Loucy (cell line): Measurements from ENCODE around the gene MATN4.

Experiments used
- H2AFZ ChIP-seq: fragments of 200-600 bp; sonication (generic); 2 replicates; pipeline ENCODE4 v1.6.0; 2016; ENCODE audit warnings: antibody characterized with exemption, mild to moderate bottlenecking, low read length, moderate library complexity
- H3F3A ChIP-seq: fragments of 200-600 bp; 2 replicates; pipeline ENCODE4 v1.6.0; 2016; ENCODE audit warnings: antibody characterized with exemption, low read depth, mild to moderate bottlenecking
- H3K27me3 ChIP-seq: fragments of 200-600 bp; sonication (generic); 2 replicates; pipeline ENCODE4 v1.6.1; 2014; ENCODE audit warnings: low read length, mild to moderate bottlenecking; ENCODE audit not compliant: insufficient read depth, poor library complexity, severe bottlenecking
- H3K36me3 ChIP-seq: fragments of 200-600 bp; sonication (generic); 2 replicates; pipeline ENCODE4 v1.6.1; 2016; ENCODE audit warnings: low read length; ENCODE audit not compliant: insufficient read depth
- H3K4me1 ChIP-seq: fragments of 200-600 bp; sonication (generic); 2 replicates; pipeline ENCODE4 v1.5.1; 2014; ENCODE audit warnings: low read length, mild to moderate bottlenecking; ENCODE audit not compliant: insufficient read depth, poor library complexity, severe bottlenecking
- H3K4me2 ChIP-seq: fragments of 200-600 bp; sonication (generic); 2 replicates; pipeline ENCODE4 v1.6.0; 2014; ENCODE audit warnings: antibody characterized with exemption, low read length, low read depth, mild to moderate bottlenecking; ENCODE audit not compliant: poor library complexity, severe bottlenecking
- H3K4me3 ChIP-seq: fragments of 200-600 bp; sonication (generic); 2 replicates; pipeline ENCODE4 v1.5.1; 2014; ENCODE audit warnings: low read length, mild to moderate bottlenecking, mixed read lengths; ENCODE audit not compliant: poor library complexity, severe bottlenecking
- H3K79me2 ChIP-seq: fragments of 200-600 bp; sonication (generic); 2 replicates; pipeline ENCODE4 v1.6.1; 2014; ENCODE audit warnings: low read length; ENCODE audit not compliant: insufficient read depth
- H3K9ac ChIP-seq: fragments of 200-600 bp; sonication (generic); 2 replicates; pipeline ENCODE4 v1.6.0; 2014; ENCODE audit warnings: mild to moderate bottlenecking, low read depth, low read length, moderate library complexity; ENCODE audit not compliant: poor library complexity, severe bottlenecking
- H3K9me2 ChIP-seq: fragments of 200-600 bp; sonication (generic); replicated peaks from 2 replicates; pipeline ENCODE4 v1.6.1; 2016; ENCODE audit warnings: low read depth, low read length, mixed read lengths
- H3K9me3 ChIP-seq: fragments of 200-600 bp; sonication (generic); 2 replicates; pipeline ENCODE4 v1.6.1; 2014; ENCODE audit warnings: mild to moderate bottlenecking, antibody characterized with exemption, low read length, low read depth; ENCODE audit not compliant: insufficient read depth
- H4K20me1 ChIP-seq: fragments of 200-600 bp; sonication (generic); 2 replicates; pipeline ENCODE4 v1.6.0; 2014; ENCODE audit warnings: antibody characterized with exemption, low read length, mild to moderate bottlenecking; ENCODE audit not compliant: insufficient read depth, poor library complexity, severe bottlenecking
- CTCF ChIP-seq: fragments of 200-600 bp; sonication (generic); conservative IDR thresholded peaks from 2 replicates; pipeline ENCODE4 v1.5.1; 2014; ENCODE audit warnings: mild to moderate bottlenecking, antibody characterized with exemption, low read length
- EZH2phosphoT487 ChIP-seq: fragments of 200-600 bp; IDR thresholded peaks from 2 replicates; pipeline ENCODE4 v1.6.1; 2018; ENCODE audit warnings: antibody characterized with exemption, mild to moderate bottlenecking, moderate library complexity, borderline replicate concordance

Gene MATN4

GRCh38 chr20:45346291-45346718, 38.2 kb upstream of the MATN4 start:
- Histone ChIP-seq H3F3A (no peaks in the 10 kb centered on the region), H3K79me2 (no peaks in the 10 kb centered on the region), H3K36me3 (no peaks in the 10 kb centered on the region), H3K4me2 (peak overlapping the region; percentile 57), H4K20me1 (no peaks in the 10 kb centered on the region), H2AFZ (no peak overlapping the region), H3K4me3 (peak overlapping the region; percentile 1), H3K4me1 (peaks cover 38% of the 10 kb centered on the region), H3K9me2 (no peaks in the 10 kb centered on the region), H3K9ac (peak overlapping the region; percentile 12), H3K27me3 (no peaks in the 10 kb centered on the region), H3K9me3 (no peaks in the 10 kb centered on the region)
- no peak for TF ChIP-seq EZH2phosphoT487
- no peak for TF ChIP-seq CTCF

- Histone ChIP-seq H3K4me3 (no peak overlapping the region), H2AFZ (peak overlapping the region; percentile 22; the same call in 1 of the 2 replicates), H3K36me3 (no peaks in the 10 kb centered on the region), H3F3A (no peaks in the 10 kb centered on the region), H3K4me2 (peak overlapping the region; percentile 57), H3K9me3 (no peaks in the 10 kb centered on the region), H3K9me2 (no peaks in the 10 kb centered on the region), H3K9ac (peak overlapping the region; percentile 12), H3K27me3 (no peaks in the 10 kb centered on the region), H3K4me1 (peaks cover 38% of the 10 kb centered on the region), H3K79me2 (no peaks in the 10 kb centered on the region), H4K20me1 (no peaks in the 10 kb centered on the region)
- TF ChIP-seq CTCF, result no peak
- TF ChIP-seq EZH2phosphoT487, result no peak
These were observed 37.2 kb upstream of the MATN4 start for GRCh38 chr20:45345104-45345936.

- H3F3A ChIP-seq, result no peaks in the 10 kb centered on the region
- no peaks in the 10 kb centered on the region for H3K27me3 ChIP-seq
- H3K36me3 ChIP-seq, result no peaks in the 10 kb centered on the region
- no peaks in the 10 kb centered on the region for H3K9me2 ChIP-seq
- H4K20me1 ChIP-seq, result no peaks in the 10 kb centered on the region
- peaks cover 38% of the 10 kb centered on the region for H3K4me1 ChIP-seq
- no peaks in the 10 kb centered on the region for H3K9me3 ChIP-seq
- TF ChIP-seq EZH2phosphoT487 (no peak), CTCF (no peak)
- no peak overlapping the region for H3K4me2 ChIP-seq
- H2AFZ ChIP-seq, result no peak overlapping the region
- no peak overlapping the region for H3K9ac ChIP-seq
- no peaks in the 10 kb centered on the region for H3K79me2 ChIP-seq
- H3K4me3 ChIP-seq, result no peak overlapping the region
These were observed 36.2 kb upstream of the MATN4 start for GRCh38 chr20:45344168-45344860.
